Prostate gland (tissue), 2 donors: Measurements from ENCODE around the gene ARF6.

ENCODE experiments used
- CTCF ChIP-seq, 4 experiments: fragments of 200-600 bp in 2 of 4; fragments of 450-650 bp in 2 of 4; sonication (generic) in 2 of 4; IDR thresholded peaks; 1 replicate in 3 of 4; 2 replicates in 1 of 4; pipeline ENCODE4 v1.5.1; 2016 to 2019; ENCODE audit warnings: antibody characterized with exemption in 4 of 4, mild to moderate bottlenecking in 2 of 4, moderate library complexity in 2 of 4
- POLR2A ChIP-seq: fragments of 450-650 bp; IDR thresholded peaks from one replicate; pipeline ENCODE4 v1.6.1; 2016; ENCODE audit warnings: antibody characterized with exemption, mild to moderate bottlenecking
- POLR2AphosphoS5 ChIP-seq: sonication (generic); formaldehyde crosslinking; IDR thresholded peaks from one replicate; pipeline ENCODE4 v1.6.1; 2017; ENCODE audit warnings: antibody characterized with exemption

- TF ChIP-seq CTCF (IDR thresholded peaks at IDR 0.05) (no peak), POLR2A (no peak), POLR2AphosphoS5 (no peak)
These were observed 28.5 kb downstream of the ARF6 start for GRCh38 chr14:49921401-49921800.
